OCI-LY3 (cell line): ENCODE measurements around the gene ECE1.

Source experiments
- H2AFZ ChIP-seq: fragments of 200-600, 300-600 bp; shearing (Covaris generic); 2 replicates; pipeline ENCODE4 v1.6.0; 2014; ENCODE audit warnings: antibody characterized with exemption, low read depth, low read length
- H3K27ac ChIP-seq: fragments of 200-600, 300-600 bp; sonication (generic); 2 replicates; pipeline ENCODE4 v1.5.1; 2014; ENCODE audit warnings: mild to moderate bottlenecking, low read length, moderate library complexity, mixed read lengths
- H3K27me3 ChIP-seq: fragments of 200-600, 300-600 bp; sonication (generic); 2 replicates; pipeline ENCODE4 v1.6.1; 2014; ENCODE audit warnings: low read depth, low read length, mixed read lengths
- H3K36me3 ChIP-seq: fragments of 200-600, 300-600 bp; sonication (generic); replicated peaks from 2 replicates; pipeline ENCODE3; 2014; ENCODE audit warnings: low read depth, low read length, mixed read lengths
- H3K4me1 ChIP-seq: fragments of 300-600, 200-600 bp; sonication (generic); 2 replicates; pipeline ENCODE4 v1.6.1; 2014; ENCODE audit warnings: low read length, mixed read lengths
- H3K4me2 ChIP-seq: fragments of 200-600, 300-600 bp; sonication (generic); 2 replicates; pipeline ENCODE4 v1.6.1; 2014; ENCODE audit warnings: low read length, mixed read lengths
- H3K4me3 ChIP-seq: fragments of 300-600, 200-600 bp; sonication (generic); 2 replicates; pipeline ENCODE4 v1.5.1; 2014; ENCODE audit warnings: antibody characterized with exemption, mild to moderate bottlenecking, low read length, moderate library complexity
- H3K79me2 ChIP-seq: fragments of 300-600, 200-600 bp; shearing (Covaris generic); 2 replicates; pipeline ENCODE4 v1.6.1; 2014; ENCODE audit warnings: mild to moderate bottlenecking, low read length, mixed read lengths
- H3K9ac ChIP-seq: fragments of 300-600, 200-600 bp; shearing (Covaris generic); 2 replicates; pipeline ENCODE4 v1.6.0; 2014; ENCODE audit warnings: mild to moderate bottlenecking, low read length, moderate library complexity
- H3K9me3 ChIP-seq: fragments of 200-600, 300-600 bp; shearing (Covaris generic); 2 replicates; pipeline ENCODE4 v1.6.1; 2014; ENCODE audit warnings: low read length, mixed read lengths; ENCODE audit not compliant: insufficient read depth
- H4K20me1 ChIP-seq: fragments of 200-600, 300-600 bp; sonication (generic); 2 replicates; pipeline ENCODE4 v1.6.1; 2016; ENCODE audit warnings: low read length, mixed read lengths; ENCODE audit not compliant: insufficient read depth
- EZH2phosphoT487 ChIP-seq: fragments of 200-600 bp; shearing (Covaris generic); IDR thresholded peaks from 2 replicates; pipeline ENCODE4 v1.6.1; 2018; ENCODE audit warnings: antibody characterized with exemption, mixed run types, low read depth
- TF ChIP-seq, protein P1 (sequence below): fragments of 200-600, 300-600 bp; sonication (generic); IDR thresholded peaks from 2 replicates; pipeline ENCODE4 v1.5.1; 2014; ENCODE audit warnings: antibody characterized with exemption, low read length, low read depth

ECE1 gene

GRCh38 chr1:21319447-21320407 is 29.5 kb upstream of the ECE1 start:
- Histone ChIP-seq H3K9ac (no peak overlapping the region), H3K27me3 (no peaks in the 10 kb centered on the region), H2AFZ (no peak overlapping the region), H3K36me3 (no peaks in the 10 kb centered on the region), H3K27ac (no peak overlapping the region), H3K4me2 (no peak overlapping the region), H4K20me1 (peaks cover 35% of the 10 kb centered on the region), H3K4me1 (peaks cover 10% of the 10 kb centered on the region), H3K79me2 (peaks cover 92% of the 10 kb centered on the region), H3K4me3 (no peak overlapping the region), H3K9me3 (no peaks in the 10 kb centered on the region)
- TF ChIP-seq, protein P1, sequence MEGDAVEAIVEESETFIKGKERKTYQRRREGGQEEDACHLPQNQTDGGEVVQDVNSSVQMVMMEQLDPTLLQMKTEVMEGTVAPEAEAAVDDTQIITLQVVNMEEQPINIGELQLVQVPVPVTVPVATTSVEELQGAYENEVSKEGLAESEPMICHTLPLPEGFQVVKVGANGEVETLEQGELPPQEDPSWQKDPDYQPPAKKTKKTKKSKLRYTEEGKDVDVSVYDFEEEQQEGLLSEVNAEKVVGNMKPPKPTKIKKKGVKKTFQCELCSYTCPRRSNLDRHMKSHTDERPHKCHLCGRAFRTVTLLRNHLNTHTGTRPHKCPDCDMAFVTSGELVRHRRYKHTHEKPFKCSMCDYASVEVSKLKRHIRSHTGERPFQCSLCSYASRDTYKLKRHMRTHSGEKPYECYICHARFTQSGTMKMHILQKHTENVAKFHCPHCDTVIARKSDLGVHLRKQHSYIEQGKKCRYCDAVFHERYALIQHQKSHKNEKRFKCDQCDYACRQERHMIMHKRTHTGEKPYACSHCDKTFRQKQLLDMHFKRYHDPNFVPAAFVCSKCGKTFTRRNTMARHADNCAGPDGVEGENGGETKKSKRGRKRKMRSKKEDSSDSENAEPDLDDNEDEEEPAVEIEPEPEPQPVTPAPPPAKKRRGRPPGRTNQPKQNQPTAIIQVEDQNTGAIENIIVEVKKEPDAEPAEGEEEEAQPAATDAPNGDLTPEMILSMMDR, result no peak
- TF ChIP-seq EZH2phosphoT487, result no peak

DNA sequence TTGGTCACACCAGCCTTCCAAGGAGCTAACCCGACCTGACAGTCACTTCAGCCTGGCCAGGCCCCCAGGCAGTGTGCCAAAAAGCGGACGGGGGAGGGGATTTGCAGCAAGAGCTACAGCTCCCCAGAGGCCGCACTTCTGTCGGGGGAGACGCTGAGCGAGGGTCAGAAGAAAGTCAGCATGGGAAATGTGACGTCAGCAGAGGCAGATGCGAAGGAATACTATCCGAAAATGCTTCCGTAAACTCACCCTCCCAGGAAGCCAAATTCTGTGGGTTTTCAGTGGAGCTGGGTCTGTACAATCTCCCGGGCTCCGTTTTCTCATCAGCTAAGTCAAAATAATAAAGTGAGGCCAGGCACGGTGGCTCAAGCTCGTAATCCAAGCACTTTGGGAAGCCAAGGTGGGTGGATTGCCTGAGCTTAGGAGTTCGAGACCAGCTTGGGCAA is 28.5 kb upstream of the ECE1 start:
- Histone ChIP-seq H4K20me1 (peaks cover 42% of the 10 kb centered on the region), H3K27ac (no peak overlapping the region), H2AFZ (no peak overlapping the region), H3K4me3 (no peak overlapping the region), H3K36me3 (no peaks in the 10 kb centered on the region), H3K4me2 (no peak overlapping the region), H3K4me1 (peaks cover under 1% of the 10 kb centered on the region; the same call in 1 of the 2 replicates), H3K79me2 (peaks cover 92% of the 10 kb centered on the region), H3K27me3 (no peaks in the 10 kb centered on the region), H3K9me3 (no peaks in the 10 kb centered on the region), H3K9ac (no peak overlapping the region)
- TF ChIP-seq EZH2phosphoT487, result no peak
- TF ChIP-seq, protein P1, result no peak

DNA sequence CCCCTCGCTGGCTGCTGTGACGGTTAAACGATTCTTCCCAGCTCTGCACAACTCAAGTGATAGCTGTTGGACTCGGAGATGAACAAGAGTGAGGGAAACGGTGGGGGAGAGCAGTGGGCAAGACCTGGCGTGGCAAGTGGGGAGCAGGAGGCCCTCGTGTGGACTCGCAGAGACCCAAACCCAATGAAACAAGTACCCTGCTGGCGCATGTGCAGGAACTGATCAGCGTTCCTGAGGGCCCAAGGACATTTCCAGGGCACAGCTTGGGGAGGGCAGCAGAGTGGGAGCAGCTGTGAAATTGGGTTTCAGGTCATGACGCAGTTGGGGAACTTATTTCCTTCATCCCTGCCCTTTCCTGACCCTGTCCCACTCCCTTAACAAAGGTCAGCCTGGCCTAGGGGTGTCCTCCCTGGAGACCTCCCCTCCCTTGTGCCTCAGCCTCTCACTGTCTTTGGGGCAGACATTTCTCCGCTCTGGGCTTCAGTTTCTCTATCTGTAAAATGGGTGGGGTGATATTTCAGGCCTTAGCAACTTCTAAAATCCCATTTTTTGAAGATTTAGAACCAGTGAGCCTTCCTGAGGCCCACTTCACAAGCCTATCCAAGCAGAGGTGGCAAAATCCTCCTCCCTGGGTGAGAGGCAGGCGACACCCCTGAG is 27.9 kb upstream of the ECE1 start:
- no peaks in the 10 kb centered on the region for H3K4me1 ChIP-seq
- H4K20me1 ChIP-seq, result peaks cover 47% of the 10 kb centered on the region
- no peaks in the 10 kb centered on the region for H3K9me3 ChIP-seq
- no peaks in the 10 kb centered on the region for H3K27me3 ChIP-seq
- TF ChIP-seq, protein P1, result no peak
- no peak for TF ChIP-seq EZH2phosphoT487
- H3K79me2 ChIP-seq, result peaks cover 92% of the 10 kb centered on the region
- H3K4me3 ChIP-seq, result no peak overlapping the region
- H3K27ac ChIP-seq, result no peak overlapping the region
- H3K4me2 ChIP-seq, result no peak overlapping the region
- no peak overlapping the region for H2AFZ ChIP-seq
- no peaks in the 10 kb centered on the region for H3K36me3 ChIP-seq
- no peak overlapping the region for H3K9ac ChIP-seq

DNA sequence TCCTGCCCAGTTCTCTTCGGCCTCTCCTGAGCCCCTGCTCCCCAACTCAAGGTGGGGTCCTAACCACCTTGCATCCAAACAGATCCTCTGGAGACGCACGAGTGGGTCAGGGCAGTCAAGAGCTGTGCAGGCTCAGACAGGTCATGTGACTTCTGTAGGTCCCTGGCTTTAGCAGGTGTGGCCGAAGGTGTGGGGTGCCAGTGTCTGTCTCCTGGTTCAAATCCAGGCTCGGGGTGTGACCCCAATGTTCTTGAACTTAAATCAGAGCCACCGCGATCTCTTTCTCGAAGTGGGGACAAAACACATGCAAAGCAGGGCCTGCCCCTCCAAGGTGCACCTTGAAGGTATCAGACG is 27.4 kb upstream of the ECE1 start:
- Histone ChIP-seq H2AFZ (no peak overlapping the region), H3K79me2 (peaks cover 92% of the 10 kb centered on the region), H3K4me2 (no peak overlapping the region), H3K4me1 (no peaks in the 10 kb centered on the region), H3K27me3 (no peaks in the 10 kb centered on the region), H3K36me3 (no peaks in the 10 kb centered on the region), H3K9me3 (no peaks in the 10 kb centered on the region), H3K27ac (no peak overlapping the region), H4K20me1 (peaks cover 47% of the 10 kb centered on the region), H3K9ac (no peak overlapping the region), H3K4me3 (no peak overlapping the region)
- no peak for TF ChIP-seq EZH2phosphoT487
